GM12878 (cell line): Measurements from ENCODE around the gene FAM120B. TPM values are rescaled to one million over a fixed set of nuclear protein-coding genes. Genes with fewer than 3 reads are reported as not detected.

Source experiments
- ATAC-seq: fragments of 200-7000 bp; cut with Tn5 transposase; 3 replicates; pipeline ENCODE4 v1.9.1; 2020; ENCODE audit warnings: mild to moderate bottlenecking, moderate library complexity
- BruUV-seq: library from RNA; stranded (reverse); fragments of 400-500 nt; replicated peaks from 2 replicates; lab custom pipeline; 2021; lab: Mats Ljungman, UMichigan
- CTCF ChIA-PET: fragments of 300-600 bp; sonication (Branson Sonifier 250); formaldehyde crosslinking; extraction: SDS; loops from one replicate; lab custom pipeline; 2021; ENCODE audit warnings: inconsistent platforms; lab: Yijun Ruan, JAX
- POLR2A ChIA-PET: fragments of 350-600 bp; formaldehyde crosslinking; extraction: SDS; loops from one replicate; lab custom pipeline; 2021; ENCODE audit warnings: inconsistent platforms; lab: Charles Lee
- RAD21 ChIA-PET: fragments of 300-600 bp; sonication (Branson Sonifier 250); formaldehyde crosslinking; loops from one replicate; lab custom pipeline; 2023; ENCODE audit warnings: antibody characterized with exemption; ENCODE audit not compliant: unreplicated experiment; lab: Charles Lee
- SMC1A ChIA-PET: fragments of 300-600 bp; sonication (Branson Sonifier 250); formaldehyde crosslinking; loops from one replicate; lab custom pipeline; 2023; ENCODE audit not compliant: unreplicated experiment, uncharacterized antibody; lab: Charles Lee
- DNase-seq: peaks from one replicate; pipeline ENCODE4 v3.0.0-alpha.2; 2011; ENCODE audit warnings: low read depth, low spot score
- FAIRE-seq: peaks from 3 replicates; lab custom pipeline; 2011; peaks lifted over from hg19 to GRCh38; lab: Jason Lieb, UNC
- H2AFZ ChIP-seq: 2 replicates; pipeline ENCODE4 v1.6.0; 2011; ENCODE audit warnings: low read depth, low read length, control low read depth; ENCODE audit not compliant: control insufficient read depth
- H3K27ac ChIP-seq: 2 replicates; pipeline ENCODE4 v1.5.1; 2011; ENCODE audit warnings: control low read depth; ENCODE audit not compliant: control insufficient read depth, insufficient read depth
- H3K27me3 ChIP-seq, 2 experiments: replicated peaks in 1 of 2; 2 replicates each; pipeline versions ENCODE4 v1.6.0 to v1.6.1; 2011; ENCODE audit warnings: low read length in 1 of 2; ENCODE audit not compliant: control insufficient read depth in 2 of 2, insufficient read depth in 2 of 2
- H3K36me3 ChIP-seq, 2 experiments: 2 replicates each; pipeline ENCODE4 v1.5.1; 2011; ENCODE audit warnings: low read length in 1 of 2; ENCODE audit not compliant: control insufficient read depth in 2 of 2, insufficient read depth in 2 of 2
- H3K4me1 ChIP-seq: 2 replicates; pipeline ENCODE4 v1.6.1; 2011; ENCODE audit warnings: mild to moderate bottlenecking, low read length, moderate library complexity, mixed read lengths; ENCODE audit not compliant: control insufficient read depth, insufficient read depth
- H3K4me2 ChIP-seq: 2 replicates; pipeline ENCODE4 v1.6.0; 2011; ENCODE audit warnings: control low read depth; ENCODE audit not compliant: control insufficient read depth, insufficient read depth
- H3K4me3 ChIP-seq: fragments of 200-600 bp; sonication (generic); 2 replicates; pipeline ENCODE4 v1.5.1; 2016
- H3K79me2 ChIP-seq: 2 replicates; pipeline ENCODE4 v1.6.0; 2011; ENCODE audit warnings: low read length; ENCODE audit not compliant: control insufficient read depth, insufficient read depth
- H3K9ac ChIP-seq: 2 replicates; pipeline ENCODE4 v1.8.0; 2011; ENCODE audit warnings: low read length, control low read depth, mixed read lengths; ENCODE audit not compliant: control insufficient read depth, insufficient read depth
- H3K9me3 ChIP-seq: replicated peaks from 3 replicates; pipeline ENCODE4 v1.5.1; 2011; ENCODE audit warnings: mild to moderate bottlenecking, low read length; ENCODE audit not compliant: control insufficient read depth, insufficient read depth
- H4K20me1 ChIP-seq: 2 replicates; pipeline ENCODE4 v1.6.0; 2011; ENCODE audit not compliant: control insufficient read depth, insufficient read depth
- KDM1A ChIP-seq: fragments of 200-600 bp; sonication (generic); IDR thresholded peaks from 2 replicates; pipeline ENCODE4 v1.6.1; 2016; ENCODE audit warnings: borderline replicate concordance
- MEF2A ChIP-seq: IDR thresholded peaks from 2 replicates; pipeline ENCODE4 v1.6.1; 2011; ENCODE audit warnings: low read depth, mild to moderate bottlenecking, low read length, moderate library complexity; ENCODE audit not compliant: insufficient read depth
- MYC ChIP-seq: IDR thresholded peaks from 2 replicates; pipeline ENCODE4 v1.6.1; 2011; ENCODE audit warnings: mild to moderate bottlenecking, low read length, moderate library complexity, inconsistent platforms; ENCODE audit not compliant: insufficient read depth, insufficient replicate concordance, insufficient read length, severe bottlenecking
- NFIC ChIP-seq: IDR thresholded peaks from 2 replicates; pipeline ENCODE4 v1.6.1; 2012; ENCODE audit warnings: low read depth, mild to moderate bottlenecking, inconsistent platforms, low read length, moderate library complexity
- SIX5 ChIP-seq: IDR thresholded peaks from 2 replicates; pipeline ENCODE4 v1.6.1; 2011; ENCODE audit warnings: mild to moderate bottlenecking, low read depth, low read length, moderate library complexity; ENCODE audit not compliant: severe bottlenecking
- TCF7 ChIP-seq: IDR thresholded peaks from 2 replicates; pipeline ENCODE4 v1.6.1; 2014; ENCODE audit warnings: antibody characterized with exemption, borderline replicate concordance
- whole genome bisulfite sequencing: methylation state at CpG from one replicate; pipeline ENCODE4 v1.1.6; 2016; ENCODE audit warnings: low lambda C conversion rate; ENCODE audit not compliant: insufficient replicate concordance, insufficient coverage; ENCODE audit errors: missing lambda C conversion rate; 5-methylcytosine and 5-hydroxymethylcytosine counted together
- in situ Hi-C: fragments of 300-500 bp; cut with MboI; formaldehyde crosslinking; loops from 9 replicates; pipeline ENCODE4 v1.14.3; 2018; ENCODE audit warnings: mixed read lengths
- intact Hi-C: fragments of 100-400 bp; cut with micrococcal nuclease; formaldehyde crosslinking; loops from one replicate; pipeline ENCODE4 v1.14.2; 2022; ENCODE audit not compliant: unreplicated experiment
- polyA plus RNA-seq, 11 experiments: library from polyadenylated mRNA; depleted of rRNA in 4 of 11; unstranded in 6 of 11; stranded (reverse) in 5 of 11; fragments of >200 nt; fragmentation: Nextera tagmentation in 4 of 11; fragmentation: Illumina TruSeq in 1 of 11; extraction: Ambion mirVana in 4 of 11; extraction: Trizol in 1 of 11; gene quantifications; 1 replicate in 1 of 11; 2 replicates in 10 of 11; pipeline versions ENCODE4 v1.2.1 to v1.2.3, GENCODE V29; 2011 to 2016; ENCODE audit warnings: inconsistent platforms in 2 of 11, missing spikeins in 2 of 11, low read depth in 1 of 11
- total RNA-seq, 4 experiments: library from RNA; depleted of rRNA in 3 of 4; stranded (reverse); fragments of >200 nt in 3 of 4; fragmentation: Illumina TruSeq in 1 of 4; extraction: Trizol in 1 of 4; gene quantifications; 2 replicates each; pipeline versions ENCODE4 v1.2.1 to v1.2.3, GENCODE V29; 2013 to 2021

FAM120B gene
- total and polyA plus RNA-seq, 10 of the 15 experiments (the other 5 are each of a cell fraction or from before 2014, with no cell fraction given), result 3.3 to 21.6 (median 15.3) TPM

DNA sequence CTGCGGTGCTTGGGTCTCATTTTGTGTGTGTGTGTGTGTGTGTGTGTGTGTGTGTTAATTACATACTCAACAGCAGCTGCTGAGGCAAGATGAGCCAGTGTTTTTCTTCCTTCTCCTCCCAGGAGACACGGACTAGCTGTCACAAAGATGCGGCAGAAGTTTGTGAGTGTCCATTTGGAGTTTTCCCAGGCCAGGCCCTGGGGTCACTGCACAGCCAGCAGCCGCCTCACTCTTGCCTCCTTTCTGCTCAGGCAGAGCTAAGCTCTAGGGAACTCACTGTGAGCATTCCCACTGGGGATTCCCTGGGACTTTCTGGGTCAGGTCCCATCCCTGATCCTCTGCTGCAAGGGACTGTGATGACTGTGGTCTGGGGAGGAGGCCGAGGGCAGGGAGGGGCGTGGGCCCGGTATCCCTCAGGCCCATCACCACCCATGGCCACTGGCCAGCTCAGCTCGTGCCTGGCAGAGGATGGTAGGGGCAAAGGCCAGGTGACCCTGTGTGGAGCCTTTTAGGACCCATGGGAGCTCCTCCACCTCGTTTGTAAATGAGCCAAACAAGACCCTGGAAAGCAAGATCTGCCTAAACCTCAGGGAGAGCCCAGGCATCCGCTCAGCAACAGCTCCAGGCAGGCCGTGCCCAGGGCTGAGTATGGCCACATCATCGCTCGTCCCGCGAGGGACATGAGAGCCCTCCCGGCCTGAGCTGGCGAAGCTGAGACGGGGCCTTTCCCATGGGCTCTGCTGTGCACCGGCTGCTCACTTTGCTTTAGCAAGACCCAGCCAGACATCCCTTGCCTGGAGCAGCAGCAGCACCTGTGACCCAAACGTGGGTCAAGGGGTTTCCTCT lies 144.6 kb downstream of the FAM120B start:
- Histone ChIP-seq H3K79me2 (no peaks in the 10 kb centered on the region), H3K4me1 (no peaks in the 10 kb centered on the region), H2AFZ (no peak overlapping the region), H3K4me3 (no peak overlapping the region), H3K4me2 (no peak overlapping the region), H3K36me3 (no peaks in the 10 kb centered on the region), H3K9me3 (peaks cover 4% of the 10 kb centered on the region; the same call in 1 of the 3 replicates), H3K9ac (no peak overlapping the region), H4K20me1 (no peaks in the 10 kb centered on the region), H3K27ac (no peak overlapping the region), H3K27me3 (no peaks in the 10 kb centered on the region)
- BruUV-seq, result no TSS peak
- 55% methylated on average over 19 of the region's 20 CpGs for WGBS
- in situ Hi-C loops, result no loop called here
- ChIA-PET CTCF (no interaction called here), SMC1A (interaction anchor here (0.5 to 1.1 kb wide), 3 partner anchors 14 to 180 kb away, joined by 3 read pairs; no protein-coding TSS in a partner anchor), POLR2A (no interaction called here), RAD21 (no interaction called here)
- FAIRE-seq (no peak), ATAC-seq (no peak), DNase-seq (no peak)
- TF ChIP-seq MYC (no peak), NFIC (no peak), TCF7 (no peak), KDM1A (no peak), SIX5 (no peak), MEF2A (no peak)
- intact Hi-C loops, result no loop called here
